Kidney glomerular epithelial cell (primary cell): ENCODE results near the gene DPAGT1.

Source experiments
- DNase-seq: peaks from one replicate; lab custom pipeline; 2025; lab: John Stamatoyannopoulos, UW

Gene DPAGT1

GRCh38 chr11:119057000-119057769 is 44.5 kb downstream of the DPAGT1 start, which contains the start of gene HYOU1:
Gene HYOU1, minus strand, starts transcription at chr11:119057205. Its CDS starts 1,045 bp downstream, at chr11:119056160.
- peak; percentile 86 for DNase-seq

GRCh38 chr11:119056421-119056999 is 45.1 kb downstream of the DPAGT1 start:
- DNase-seq = no peak

GRCh38 chr11:119055901-119056300 is 45.8 kb downstream of the DPAGT1 start:
- peak; percentile 22 for DNase-seq

- no peak for DNase-seq
Observed at GRCh38 chr11:119054418-119054817, 47.2 kb downstream of the DPAGT1 start.

- DNase-seq = no peak
Observed at GRCh38 chr11:119052163-119052814, 49.4 kb downstream of the DPAGT1 start.

- DNase-seq = no peak
Observed at GRCh38 chr11:119051440-119052162, 50.1 kb downstream of the DPAGT1 start.

GRCh38 chr11:119049081-119049480 is 52.6 kb downstream of the DPAGT1 start:
- no peak for DNase-seq

GRCh38 chr11:119048644-119049043 is 53.0 kb downstream of the DPAGT1 start:
- no peak for DNase-seq

GRCh38 chr11:119047205-119047604 is 54.4 kb downstream of the DPAGT1 start:
- DNase-seq = no peak
